GM21786 (cell line): ENCODE data around the gene SUFU.

Experiments used
- ATAC-seq: cut with Tn5 transposase; IDR thresholded peaks from one replicate; pipeline ENCODE4 v1.9.1; 2021; ENCODE audit not compliant: unreplicated experiment

Gene SUFU

GRCh38 chr10:102633848-102634247 is 130.1 kb downstream of the SUFU start:
- no peak for ATAC-seq

GRCh38 chr10:102634686-102635085 is 130.9 kb downstream of the SUFU start:
- ATAC-seq: no peak

- ATAC-seq: no peak
These were observed 131.6 kb downstream of the SUFU start for GRCh38 chr10:102635377-102635776.

- no peak for ATAC-seq
These were observed 135.8 kb downstream of the SUFU start for GRCh38 chr10:102639537-102639936.

GRCh38 chr10:102641402-102641801 is 137.6 kb downstream of the SUFU start:
- ATAC-seq: no peak

GRCh38 chr10:102641880-102642735 is 138.3 kb downstream of the SUFU start:
- ATAC-seq: peak; percentile 49

GRCh38 chr10:102642736-102643335 is 139.1 kb downstream of the SUFU start:
- ATAC-seq: no peak

- no peak for ATAC-seq
These were observed 139.7 kb downstream of the SUFU start for GRCh38 chr10:102643336-102644065.

- ATAC-seq: no peak
These were observed 140.4 kb downstream of the SUFU start, which contains the start of gene TRIM8 for GRCh38 chr10:102644066-102644645. TSS of gene TRIM8 (plus strand) at chr10:102644479. CDS start at chr10:102644618, 139 bp downstream.

- no peak for ATAC-seq
These were observed 141.0 kb downstream of the SUFU start for GRCh38 chr10:102644646-102645387.

GRCh38 chr10:102645388-102645740 is 141.6 kb downstream of the SUFU start:
- ATAC-seq: no peak

- peak; percentile 37 for ATAC-seq
These were observed 142.2 kb downstream of the SUFU start for GRCh38 chr10:102645741-102646609.

GRCh38 chr10:102646610-102647442 is 143.1 kb downstream of the SUFU start:
- no peak for ATAC-seq

GRCh38 chr10:102647443-102648268 is 143.9 kb downstream of the SUFU start:
- no peak for ATAC-seq

GRCh38 chr10:102648269-102648888 is 144.6 kb downstream of the SUFU start:
- no peak for ATAC-seq

GRCh38 chr10:102648889-102649796 is 145.4 kb downstream of the SUFU start:
- ATAC-seq: no peak
